ENCODE results near the gene DCD.

- no peak for TF ChIP-seq POLR2A (IDR thresholded peaks at IDR 0.05)
- TF ChIP-seq CTCF (IDR thresholded peaks at IDR 0.05) = no peak
These were observed 6.8 kb upstream of the DCD start for GRCh38 chr12:54654926-54655325.

All from uterus (tissue), 2 donors.